ENCODE data around the gene PTGDS. TPM values are rescaled to one million over a fixed set of nuclear protein-coding genes. Genes with fewer than 3 reads are reported as not detected.

The PTGDS gene
- total RNA-seq, 2 donors from 2014 or later, result 15.9 to 26.1 TPM

GRCh38 chr9:136935651-136936050 is 41.7 kb upstream of the PTGDS start:
- Histone ChIP-seq H3K9me3 (no peaks in the 10 kb centered on the region), H3K4me1 (no peaks in the 10 kb centered on the region), H3K4me3 (no peak overlapping the region), H3K27ac (no peak overlapping the region), H3K9ac (ENCODE audit: low read depth in 2 of 2, low read length in 2 of 2) (no peak overlapping the region), H3K27me3 (no peaks in the 10 kb centered on the region), H3K36me3 (peaks cover 4% of the 10 kb centered on the region)
- DNase-seq, result no peak
- intact Hi-C loops (cut with DNase I), result loop anchor here (10.0 kb wide), 1 partner anchor 51 kb away; the partner anchor contains the start of gene TRAF2
- TF ChIP-seq CTCF (IDR thresholded peaks at IDR 0.05), result no peak

- Histone ChIP-seq H3K27ac (no peak overlapping the region), H3K9me3 (no peaks in the 10 kb centered on the region), H3K36me3 (peaks cover 14% of the 10 kb centered on the region), H3K27me3 (no peaks in the 10 kb centered on the region), H3K4me3 (no peak overlapping the region), H3K4me1 (no peaks in the 10 kb centered on the region), H3K9ac (ENCODE audit: low read depth in 2 of 2, low read length in 2 of 2) (no peak overlapping the region)
- intact Hi-C loops (cut with DNase I), result loop anchor here (10.0 kb wide), 1 partner anchor 52 kb away; the partner anchor contains the start of gene TRAF2
- DNase-seq, result no peak
- TF ChIP-seq CTCF (IDR thresholded peaks at IDR 0.05), result no peak
Measured at GRCh38 chr9:136936645-136937170, 40.6 kb upstream of the PTGDS start.

GRCh38 chr9:136937186-136938001 is 39.9 kb upstream of the PTGDS start:
- Histone ChIP-seq H3K4me1 (no peaks in the 10 kb centered on the region), H3K9me3 (no peaks in the 10 kb centered on the region), H3K4me3 (no peak overlapping the region), H3K36me3 (peaks cover 21% of the 10 kb centered on the region), H3K27me3 (no peaks in the 10 kb centered on the region), H3K9ac (ENCODE audit: low read depth in 2 of 2, low read length in 2 of 2) (no peak overlapping the region), H3K27ac (no peak overlapping the region)
- intact Hi-C loops (cut with DNase I), result loop anchor here (10.0 kb wide), 1 partner anchor 53 kb away; the partner anchor contains the start of gene TRAF2
- TF ChIP-seq CTCF (IDR thresholded peaks at IDR 0.05), result no peak
- no peak for DNase-seq

GRCh38 chr9:136939431-136939995 is 37.8 kb upstream of the PTGDS start:
- Histone ChIP-seq H3K9me3 (no peaks in the 10 kb centered on the region), H3K36me3 (peaks cover 26% of the 10 kb centered on the region), H3K27ac (no peak overlapping the region), H3K27me3 (no peaks in the 10 kb centered on the region), H3K4me1 (peaks cover 5% of the 10 kb centered on the region), H3K4me3 (no peak overlapping the region), H3K9ac (ENCODE audit: low read depth in 2 of 2, low read length in 2 of 2) (no peak overlapping the region)
- TF ChIP-seq CTCF (IDR thresholded peaks at IDR 0.05), result no peak
- DNase-seq, result no peak
- intact Hi-C loops (cut with DNase I), result loop anchor here (10.0 kb wide), 1 partner anchor 55 kb away; the partner anchor contains the start of gene TRAF2

- Histone ChIP-seq H3K36me3 (peaks cover 26% of the 10 kb centered on the region), H3K9ac (ENCODE audit: low read depth in 2 of 2, low read length in 2 of 2) (no peak overlapping the region), H3K27ac (no peak overlapping the region), H3K4me3 (no peak overlapping the region), H3K9me3 (no peaks in the 10 kb centered on the region), H3K27me3 (no peaks in the 10 kb centered on the region), H3K4me1 (peaks cover 5% of the 10 kb centered on the region)
- intact Hi-C loops (cut with DNase I), result loop anchor here (10.0 kb wide), 1 partner anchor 55 kb away; the partner anchor contains the start of gene TRAF2
- DNase-seq, result no peak
- no peak for TF ChIP-seq CTCF (IDR thresholded peaks at IDR 0.05)
Measured at GRCh38 chr9:136939996-136940525, 37.2 kb upstream of the PTGDS start.
